ENCODE data around the gene DAO. TPM values are rescaled to one million over a fixed set of nuclear protein-coding genes. Genes with fewer than 3 reads are reported as not detected.

The DAO gene
- total RNA-seq, 1 donor from 2014 or later, result 0.41 TPM

GRCh38 chr12:108842361-108842760 is 37.5 kb upstream of the DAO start:
- Mint-ChIP-seq H3K4me3 (ENCODE audit: unreplicated experiment) (no peak overlapping the region), H3K9me3 (ENCODE audit: unreplicated experiment) (no peaks in the 10 kb centered on the region), H3K4me1 (ENCODE audit: unreplicated experiment) (peaks cover 53% of the 10 kb centered on the region), H3K36me3 (ENCODE audit: low read depth, unreplicated experiment) (peaks cover 67% of the 10 kb centered on the region), H3K27ac (ENCODE audit: unreplicated experiment) (peak overlapping the region; percentile 78), H3K27me3 (ENCODE audit: unreplicated experiment) (no peaks in the 10 kb centered on the region)
- no peak for TF ChIP-seq CTCF (IDR thresholded peaks at IDR 0.05; ENCODE audit: unreplicated experiment)
- DNase-seq (ENCODE audit: low spot score), result no peak

GRCh38 chr12:108843187-108843586 is 36.7 kb upstream of the DAO start:
- Mint-ChIP-seq H3K4me1 (ENCODE audit: unreplicated experiment) (peaks cover 48% of the 10 kb centered on the region), H3K27ac (ENCODE audit: unreplicated experiment) (peak overlapping the region; percentile 57), H3K9me3 (ENCODE audit: unreplicated experiment) (no peaks in the 10 kb centered on the region), H3K27me3 (ENCODE audit: unreplicated experiment) (no peaks in the 10 kb centered on the region), H3K36me3 (ENCODE audit: low read depth, unreplicated experiment) (peaks cover 72% of the 10 kb centered on the region), H3K4me3 (ENCODE audit: unreplicated experiment) (no peak overlapping the region)
- TF ChIP-seq CTCF (IDR thresholded peaks at IDR 0.05; ENCODE audit: unreplicated experiment), result no peak
- no peak for DNase-seq (ENCODE audit: low spot score)

GRCh38 chr12:108845696-108846095 is 34.2 kb upstream of the DAO start:
- Mint-ChIP-seq H3K4me3 (ENCODE audit: unreplicated experiment) (peak overlapping the region; percentile 78), H3K9me3 (ENCODE audit: unreplicated experiment) (no peaks in the 10 kb centered on the region), H3K27me3 (ENCODE audit: unreplicated experiment) (peaks cover 4% of the 10 kb centered on the region), H3K27ac (ENCODE audit: unreplicated experiment) (no peak overlapping the region), H3K36me3 (ENCODE audit: low read depth, unreplicated experiment) (peaks cover 71% of the 10 kb centered on the region), H3K4me1 (ENCODE audit: unreplicated experiment) (peaks cover 28% of the 10 kb centered on the region)
- no peak for DNase-seq (ENCODE audit: low spot score)
- TF ChIP-seq CTCF (IDR thresholded peaks at IDR 0.05; ENCODE audit: unreplicated experiment), result no peak

GRCh38 chr12:108846290-108846701 is 33.6 kb upstream of the DAO start:
- TF ChIP-seq CTCF (IDR thresholded peaks at IDR 0.05; ENCODE audit: unreplicated experiment), result no peak
- H3K27ac Mint-ChIP-seq (ENCODE audit: unreplicated experiment), result no peak overlapping the region
- no peak overlapping the region for H3K4me3 Mint-ChIP-seq (ENCODE audit: unreplicated experiment)
- H3K36me3 Mint-ChIP-seq (ENCODE audit: low read depth, unreplicated experiment), result peaks cover 69% of the 10 kb centered on the region
- peaks cover 6% of the 10 kb centered on the region for H3K27me3 Mint-ChIP-seq (ENCODE audit: unreplicated experiment)
- no peaks in the 10 kb centered on the region for H3K9me3 Mint-ChIP-seq (ENCODE audit: unreplicated experiment)
- DNase-seq (ENCODE audit: low spot score), result no peak
- peaks cover 29% of the 10 kb centered on the region for H3K4me1 Mint-ChIP-seq (ENCODE audit: unreplicated experiment)

GRCh38 chr12:108847705-108848104 is 32.2 kb upstream of the DAO start:
- no peak for TF ChIP-seq CTCF (IDR thresholded peaks at IDR 0.05; ENCODE audit: unreplicated experiment)
- Mint-ChIP-seq H3K27me3 (ENCODE audit: unreplicated experiment) (peaks cover 6% of the 10 kb centered on the region), H3K4me3 (ENCODE audit: unreplicated experiment) (no peak overlapping the region), H3K27ac (ENCODE audit: unreplicated experiment) (peak overlapping the region; percentile 36), H3K4me1 (ENCODE audit: unreplicated experiment) (peaks cover 33% of the 10 kb centered on the region), H3K36me3 (ENCODE audit: low read depth, unreplicated experiment) (peaks cover 65% of the 10 kb centered on the region), H3K9me3 (ENCODE audit: unreplicated experiment) (no peaks in the 10 kb centered on the region)
- no peak for DNase-seq (ENCODE audit: low spot score)

Measured in endothelial cell (in vitro differentiated cells).